Measurements from ENCODE around the gene KIR3DL1. TPM values are rescaled to one million over a fixed set of nuclear protein-coding genes. Genes with fewer than 3 reads are reported as not detected.
"Not testable (repeated sequence)": the region's sequence is repeated elsewhere in the genome, so short reads cannot be mapped to it uniquely, and the experiment has no call there.

KIR3DL1 gene
- total and polyA plus RNA-seq, 8 donors, result not detected

DNA sequence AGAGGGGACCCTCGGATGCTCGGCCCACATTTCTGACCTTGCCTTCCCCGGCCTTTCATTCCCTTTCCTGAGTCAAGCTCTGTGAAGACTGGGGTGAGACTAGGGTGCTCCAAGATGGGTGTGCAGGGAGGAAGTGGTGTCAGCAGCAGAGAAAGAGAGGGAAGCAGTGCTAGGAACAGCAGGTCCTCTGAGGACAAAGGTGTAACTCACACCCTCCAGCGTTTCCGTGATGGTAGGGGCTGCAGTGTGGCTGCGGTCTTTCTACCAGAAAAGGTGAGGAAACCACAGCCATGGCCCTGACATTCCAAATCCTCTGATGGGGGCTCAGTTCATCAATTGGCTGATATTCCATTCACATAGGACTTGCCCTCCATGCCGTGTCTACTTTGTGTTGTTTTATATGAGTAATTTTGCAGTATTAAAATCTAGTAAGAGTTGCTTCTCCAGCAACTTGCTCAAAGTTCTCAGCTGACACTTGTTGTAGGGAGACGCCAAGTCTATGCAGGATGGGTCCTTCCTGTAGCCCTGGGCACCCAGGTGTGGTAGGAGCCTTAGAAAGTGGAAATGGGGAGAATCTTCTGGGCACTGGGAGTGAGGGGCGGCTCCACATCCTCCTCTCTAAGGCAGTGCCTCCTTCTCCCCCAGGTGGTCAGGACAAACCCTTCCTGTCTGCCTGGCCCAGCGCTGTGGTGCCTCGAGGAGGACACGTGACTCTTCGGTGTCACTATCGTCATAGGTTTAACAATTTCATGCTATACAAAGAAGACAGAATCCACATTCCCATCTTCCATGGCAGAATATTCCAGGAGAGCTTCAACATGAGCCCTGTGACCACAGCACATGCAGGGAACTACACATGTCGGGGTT, 1.6 kb downstream of the KIR3DL1 start:
- TF ChIP-seq, protein P1, sequence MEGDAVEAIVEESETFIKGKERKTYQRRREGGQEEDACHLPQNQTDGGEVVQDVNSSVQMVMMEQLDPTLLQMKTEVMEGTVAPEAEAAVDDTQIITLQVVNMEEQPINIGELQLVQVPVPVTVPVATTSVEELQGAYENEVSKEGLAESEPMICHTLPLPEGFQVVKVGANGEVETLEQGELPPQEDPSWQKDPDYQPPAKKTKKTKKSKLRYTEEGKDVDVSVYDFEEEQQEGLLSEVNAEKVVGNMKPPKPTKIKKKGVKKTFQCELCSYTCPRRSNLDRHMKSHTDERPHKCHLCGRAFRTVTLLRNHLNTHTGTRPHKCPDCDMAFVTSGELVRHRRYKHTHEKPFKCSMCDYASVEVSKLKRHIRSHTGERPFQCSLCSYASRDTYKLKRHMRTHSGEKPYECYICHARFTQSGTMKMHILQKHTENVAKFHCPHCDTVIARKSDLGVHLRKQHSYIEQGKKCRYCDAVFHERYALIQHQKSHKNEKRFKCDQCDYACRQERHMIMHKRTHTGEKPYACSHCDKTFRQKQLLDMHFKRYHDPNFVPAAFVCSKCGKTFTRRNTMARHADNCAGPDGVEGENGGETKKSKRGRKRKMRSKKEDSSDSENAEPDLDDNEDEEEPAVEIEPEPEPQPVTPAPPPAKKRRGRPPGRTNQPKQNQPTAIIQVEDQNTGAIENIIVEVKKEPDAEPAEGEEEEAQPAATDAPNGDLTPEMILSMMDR (IDR thresholded peaks at IDR 0.05), result no peak
- WGBS, 2 donors, result 57 to 68% methylated on average over 15 of the region's 15 CpGs
- no peak overlapping the region for H3K27ac ChIP-seq
- FAIRE-seq, result no peak
- H3K36me3 ChIP-seq, result no peaks in the 10 kb centered on the region
- H3K4me3 ChIP-seq, result no peak overlapping the region
- no peaks in the 10 kb centered on the region for H3K9me3 ChIP-seq
- no peak for ATAC-seq
- no peaks in the 10 kb centered on the region for H3K27me3 ChIP-seq
- intact Hi-C loops (cut with DNase I), result no loop called here
- DNase-seq, result no peak
- no peaks in the 10 kb centered on the region for H3K4me1 ChIP-seq

DNA sequence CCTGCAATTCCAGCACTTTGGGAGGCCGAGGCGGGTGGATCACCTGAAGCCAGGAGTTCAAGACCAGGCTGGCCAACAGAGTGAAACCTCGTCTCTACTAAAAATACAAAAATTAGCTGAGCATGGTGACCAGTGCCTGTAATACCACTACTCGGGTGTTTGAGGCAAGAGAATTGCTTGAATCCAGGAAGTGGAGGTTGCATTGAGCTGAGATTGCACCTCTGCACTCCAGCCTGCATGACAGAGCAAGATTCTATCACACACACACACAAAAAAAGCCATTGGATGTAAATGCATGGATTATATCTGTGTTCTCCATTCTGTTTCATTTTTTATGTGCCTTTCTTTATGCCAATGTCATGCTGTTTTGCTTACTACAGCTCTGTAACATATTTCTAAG, 8.1 kb downstream of the KIR3DL1 start:
- H3K4me1 ChIP-seq; intact Hi-C loops (cut with DNase I); H3K27ac ChIP-seq; H3K9me3 ChIP-seq; ATAC-seq; DNase-seq; FAIRE-seq; H3K36me3 ChIP-seq; H3K27me3 ChIP-seq; H3K4me3 ChIP-seq: not testable (repeated sequence)
- 27 to 47% methylated on average over 4 of the region's 4 CpGs for whole genome bisulfite sequencing, 2 donors

DNA sequence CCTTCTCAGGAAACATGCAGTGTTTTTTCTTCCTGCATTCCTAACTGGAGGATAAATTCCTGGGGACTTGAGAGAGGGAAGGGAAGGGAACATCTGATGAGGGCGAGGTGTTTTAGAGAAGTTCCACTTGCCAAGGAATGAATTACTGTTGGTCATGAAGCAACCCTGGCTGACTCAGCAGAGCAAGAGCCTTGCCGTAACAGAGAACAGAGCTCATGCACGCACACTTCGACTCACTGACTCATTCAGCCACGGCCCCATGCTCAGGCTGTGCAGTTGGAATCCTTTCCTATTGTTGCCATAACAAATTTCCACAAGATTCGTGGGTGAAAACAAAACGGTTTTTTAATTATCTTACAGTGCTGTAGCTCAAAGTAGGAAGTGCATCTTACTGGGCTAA, 9.1 kb downstream of the KIR3DL1 start:
- H3K27ac ChIP-seq; ATAC-seq; H3K4me1 ChIP-seq; H3K4me3 ChIP-seq; H3K36me3 ChIP-seq; H3K9me3 ChIP-seq; FAIRE-seq; intact Hi-C loops (cut with DNase I); DNase-seq; H3K27me3 ChIP-seq: not testable (repeated sequence)
- 41 to 56% methylated on average over 7 of the region's 7 CpGs for WGBS, 2 donors

DNA sequence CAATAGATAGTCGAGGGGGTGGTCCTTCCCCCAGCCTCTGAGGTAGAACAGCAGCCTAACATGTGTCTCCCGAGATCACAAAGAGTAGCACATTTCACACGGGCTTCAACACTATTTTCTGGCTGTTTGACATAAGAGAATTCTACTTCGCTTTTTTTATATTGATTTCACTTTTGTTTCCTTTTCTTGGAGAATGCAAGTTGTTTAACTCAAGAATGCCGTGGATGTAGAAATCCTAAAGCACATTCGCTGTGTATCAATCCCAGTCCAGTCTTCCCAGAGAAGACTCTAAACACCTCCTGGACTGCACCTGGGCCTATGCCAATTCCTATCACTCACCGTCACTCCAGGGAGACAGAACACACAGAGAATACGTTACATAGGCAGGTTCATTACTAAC, 11.8 kb downstream of the KIR3DL1 start:
- H3K4me1 ChIP-seq; ATAC-seq; FAIRE-seq; H3K36me3 ChIP-seq; H3K4me3 ChIP-seq; DNase-seq; intact Hi-C loops (cut with DNase I); H3K27ac ChIP-seq; H3K9me3 ChIP-seq; H3K27me3 ChIP-seq: not testable (repeated sequence)
- 51 to 63% methylated on average over 6 to 7 of the region's 8 CpGs for WGBS, 2 donors

DNA sequence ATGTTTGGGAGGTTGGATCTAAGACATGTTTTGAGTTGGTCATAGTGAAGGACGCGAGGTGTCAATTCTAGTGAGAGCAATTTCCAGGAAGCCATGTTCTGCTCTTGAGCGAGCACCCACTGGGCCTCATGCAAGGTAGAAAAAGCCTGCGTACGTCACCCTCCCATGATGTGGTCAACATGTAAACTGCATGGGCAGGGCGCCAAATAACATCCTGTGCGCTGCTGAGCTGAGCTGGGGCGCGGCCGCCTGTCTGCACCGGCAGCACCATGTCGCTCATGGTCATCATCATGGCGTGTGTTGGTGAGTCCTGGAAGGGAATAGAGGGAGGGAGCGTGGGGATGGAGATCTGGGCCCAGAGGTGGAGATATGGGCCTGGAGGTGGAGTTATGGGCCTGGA, 16.2 kb downstream of the KIR3DL1 start, which contains the start of gene KIR2DS4:
Gene KIR2DS4 (plus strand): TSS at position 181 of the 400 bp plus-strand sequence.
- intact Hi-C loops (cut with DNase I); H3K27me3 ChIP-seq; H3K4me3 ChIP-seq; H3K36me3 ChIP-seq; DNase-seq; FAIRE-seq; ATAC-seq; H3K9me3 ChIP-seq; H3K27ac ChIP-seq; H3K4me1 ChIP-seq: not testable (repeated sequence)
- WGBS, 2 donors, result 82 to 93% methylated on average over 14 of the region's 14 CpGs

DNA sequence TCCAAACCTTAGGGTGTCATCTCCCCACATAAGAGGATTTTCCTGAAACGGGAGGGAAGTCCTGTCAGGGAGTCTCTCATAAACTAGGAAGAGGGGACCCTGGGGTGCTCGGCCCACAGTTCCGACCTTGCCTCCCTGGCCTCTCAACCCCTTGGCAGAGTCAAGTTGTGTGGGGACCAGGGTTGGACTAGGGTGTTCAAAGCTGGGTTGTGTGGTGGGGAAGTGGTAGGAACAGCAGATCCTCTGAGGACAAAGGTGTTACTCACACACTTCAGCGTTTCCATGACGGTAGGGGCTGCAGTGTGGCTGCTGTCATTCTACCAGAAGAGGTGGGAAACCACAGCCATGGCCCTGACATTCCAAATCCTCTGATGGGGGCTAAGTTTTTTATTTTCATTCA, 18.9 kb downstream of the KIR3DL1 start:
- ATAC-seq; H3K27ac ChIP-seq; H3K4me1 ChIP-seq; H3K36me3 ChIP-seq; DNase-seq; H3K27me3 ChIP-seq; H3K9me3 ChIP-seq; FAIRE-seq; H3K4me3 ChIP-seq; intact Hi-C loops (cut with DNase I): not testable (repeated sequence)
- 68 to 70% methylated on average over 5 of the region's 5 CpGs for whole genome bisulfite sequencing, 2 donors

DNA sequence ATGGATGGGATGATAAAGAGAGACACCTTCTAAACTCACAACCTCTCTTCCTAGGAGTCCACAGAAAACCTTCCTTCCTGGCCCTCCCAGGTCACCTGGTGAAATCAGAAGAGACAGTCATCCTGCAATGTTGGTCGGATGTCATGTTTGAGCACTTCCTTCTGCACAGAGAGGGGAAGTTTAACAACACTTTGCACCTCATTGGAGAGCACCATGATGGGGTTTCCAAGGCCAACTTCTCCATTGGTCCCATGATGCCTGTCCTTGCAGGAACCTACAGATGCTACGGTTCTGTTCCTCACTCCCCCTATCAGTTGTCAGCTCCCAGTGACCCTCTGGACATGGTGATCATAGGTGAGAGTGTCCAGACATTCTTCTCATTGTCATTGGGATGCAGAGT, 21.3 kb downstream of the KIR3DL1 start:
- FAIRE-seq, result not testable (repeated sequence)

DNA sequence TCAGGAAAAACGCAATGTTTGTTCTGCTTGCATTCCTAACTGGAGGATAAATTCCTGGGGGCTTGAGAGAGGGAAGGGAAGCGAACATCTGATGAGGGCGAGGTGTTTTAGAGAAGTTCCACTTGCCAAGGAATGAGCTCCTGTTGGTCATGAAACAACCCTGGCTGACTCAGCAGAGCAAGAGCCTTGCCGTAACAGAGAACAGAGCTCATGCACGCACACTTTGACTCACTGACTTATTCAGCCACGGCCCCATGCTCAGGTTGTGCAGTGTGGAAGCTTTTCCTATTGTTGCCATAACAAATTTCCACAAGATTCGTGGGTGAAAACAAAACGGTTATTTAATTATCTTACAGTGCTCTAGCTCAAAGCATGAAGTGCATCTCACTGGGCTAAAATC, 26.9 kb downstream of the KIR3DL1 start:
- H3K4me3 ChIP-seq; H3K9me3 ChIP-seq; H3K36me3 ChIP-seq; DNase-seq; FAIRE-seq; H3K27ac ChIP-seq; H3K27me3 ChIP-seq; H3K4me1 ChIP-seq; ATAC-seq; intact Hi-C loops (cut with DNase I): not testable (repeated sequence)
- WGBS, 2 donors, result 43 to 56% methylated on average over 8 of the region's 8 CpGs

More for the DNA sequence above, 21.3 kb downstream of the KIR3DL1 start:
- H3K27ac ChIP-seq; DNase-seq; H3K4me1 ChIP-seq; H3K27me3 ChIP-seq; ATAC-seq; H3K36me3 ChIP-seq; H3K9me3 ChIP-seq; H3K4me3 ChIP-seq; intact Hi-C loops (cut with DNase I): not testable (repeated sequence)
- 32 to 40% methylated on average over 2 of the region's 2 CpGs for WGBS, 2 donors

DNA sequence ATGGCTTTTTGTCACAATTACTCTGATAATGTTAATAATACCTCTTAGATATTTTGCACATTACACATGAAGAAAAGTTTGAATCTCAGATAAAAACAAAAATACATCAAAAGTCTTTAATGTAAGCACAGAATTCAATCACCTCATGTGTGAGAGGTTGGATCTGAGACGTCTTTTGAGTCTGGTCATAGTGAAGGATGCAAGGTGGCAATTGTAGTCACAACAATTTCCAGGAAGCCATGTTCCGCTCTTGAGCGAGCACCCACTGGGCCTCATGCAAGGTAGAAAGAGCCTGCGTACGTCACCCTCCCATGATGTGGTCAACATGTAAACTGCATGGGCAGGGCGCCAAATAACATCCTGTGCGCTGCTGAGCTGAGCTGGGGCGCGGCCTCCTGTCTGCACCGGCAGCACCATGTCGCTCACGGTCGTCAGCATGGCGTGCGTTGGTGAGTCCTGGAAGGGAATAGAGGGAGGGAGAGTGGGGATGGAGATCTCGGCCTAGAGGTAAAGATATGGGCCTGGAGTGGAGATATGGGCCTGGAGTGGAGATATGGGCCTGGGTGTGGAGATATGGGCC, 33.9 kb downstream of the KIR3DL1 start, which contains the start of gene KIR3DL2:
Gene KIR3DL2 (plus strand): TSS at position 383 of the 580 bp plus-strand sequence. CDS start 33 bp downstream, at position 416.
- FAIRE-seq; H3K27ac ChIP-seq; intact Hi-C loops (cut with DNase I); DNase-seq; H3K4me3 ChIP-seq; H3K4me1 ChIP-seq; ATAC-seq; H3K27me3 ChIP-seq; H3K9me3 ChIP-seq; H3K36me3 ChIP-seq: not testable (repeated sequence)
- 77 to 81% methylated on average over 16 of the region's 16 CpGs for WGBS, 2 donors

Data from pancreas (tissue), 10 donors.